ENCODE results near the gene FDX1. TPM values are rescaled to one million over a fixed set of nuclear protein-coding genes. Genes with fewer than 3 reads are reported as not detected.

The FDX1 gene
- total RNA-seq, 1 experiment from 2014 or later, result 29.9 TPM

DNA sequence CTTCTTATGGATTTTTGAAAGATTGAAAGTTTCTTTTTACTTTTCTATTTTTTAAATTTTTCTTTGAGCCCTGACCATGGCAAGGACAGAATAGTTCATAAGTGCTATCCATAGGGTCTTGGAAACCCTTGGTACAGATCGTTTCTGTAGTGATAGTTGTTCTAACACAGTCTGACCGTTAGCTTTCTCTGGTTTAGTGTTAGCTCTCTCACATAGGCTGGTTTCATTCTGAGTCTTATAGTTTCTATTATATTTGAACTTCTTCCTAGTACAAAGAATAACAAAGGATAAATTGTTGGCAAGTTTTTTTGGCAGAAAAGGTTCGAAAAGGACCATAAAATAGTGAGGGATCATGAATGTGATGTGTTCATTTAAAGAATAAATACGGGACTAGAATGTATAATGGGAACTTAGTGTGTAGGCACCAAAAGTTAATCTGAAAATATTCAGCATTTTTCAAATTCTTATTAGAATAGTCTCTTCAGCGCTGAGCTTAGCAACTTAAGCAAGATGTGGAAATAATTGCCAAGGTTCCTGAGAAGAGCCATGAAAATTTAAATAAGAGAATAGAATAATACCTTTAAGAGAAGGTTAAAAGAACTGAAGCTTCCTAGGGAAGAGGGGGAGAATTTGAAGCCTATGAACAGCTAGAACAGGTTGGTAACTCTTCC is 24.1 kb downstream of the FDX1 start:
- intact Hi-C loops (cut with micrococcal nuclease; ENCODE audit: unreplicated experiment), result no loop called here
- Mint-ChIP-seq H3K9me3 (ENCODE audit: unreplicated experiment) (no peaks in the 10 kb centered on the region), H3K27me3 (ENCODE audit: insufficient read depth, unreplicated experiment) (no peaks in the 10 kb centered on the region), H3K4me3 (ENCODE audit: unreplicated experiment) (no peak overlapping the region), H3K27ac (ENCODE audit: unreplicated experiment) (no peak overlapping the region), H3K36me3 (ENCODE audit: insufficient read depth, unreplicated experiment) (peaks cover 7% of the 10 kb centered on the region), H3K4me1 (ENCODE audit: low read depth, unreplicated experiment) (no peaks in the 10 kb centered on the region)
- Histone ChIP-seq H3K27me3 (replicated peaks; ENCODE audit: control insufficient read depth, insufficient read depth, low read length) (no peaks in the 10 kb centered on the region), H3K36me3 (ENCODE audit: control insufficient read depth, insufficient read depth, low read length) (no peaks in the 10 kb centered on the region), H3K9me3 (no peaks in the 10 kb centered on the region), H3K4me1 (no peaks in the 10 kb centered on the region), H3K4me3 (ENCODE audit: low read depth, low read length) (no peak overlapping the region)
- BruUV-seq (replicated peaks), result no TSS peak
- ChIA-PET POLR2A (no interaction called here), CTCF (no interaction called here)
- DNase-seq, result no peak
- TF ChIP-seq, protein P1, sequence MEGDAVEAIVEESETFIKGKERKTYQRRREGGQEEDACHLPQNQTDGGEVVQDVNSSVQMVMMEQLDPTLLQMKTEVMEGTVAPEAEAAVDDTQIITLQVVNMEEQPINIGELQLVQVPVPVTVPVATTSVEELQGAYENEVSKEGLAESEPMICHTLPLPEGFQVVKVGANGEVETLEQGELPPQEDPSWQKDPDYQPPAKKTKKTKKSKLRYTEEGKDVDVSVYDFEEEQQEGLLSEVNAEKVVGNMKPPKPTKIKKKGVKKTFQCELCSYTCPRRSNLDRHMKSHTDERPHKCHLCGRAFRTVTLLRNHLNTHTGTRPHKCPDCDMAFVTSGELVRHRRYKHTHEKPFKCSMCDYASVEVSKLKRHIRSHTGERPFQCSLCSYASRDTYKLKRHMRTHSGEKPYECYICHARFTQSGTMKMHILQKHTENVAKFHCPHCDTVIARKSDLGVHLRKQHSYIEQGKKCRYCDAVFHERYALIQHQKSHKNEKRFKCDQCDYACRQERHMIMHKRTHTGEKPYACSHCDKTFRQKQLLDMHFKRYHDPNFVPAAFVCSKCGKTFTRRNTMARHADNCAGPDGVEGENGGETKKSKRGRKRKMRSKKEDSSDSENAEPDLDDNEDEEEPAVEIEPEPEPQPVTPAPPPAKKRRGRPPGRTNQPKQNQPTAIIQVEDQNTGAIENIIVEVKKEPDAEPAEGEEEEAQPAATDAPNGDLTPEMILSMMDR (IDR thresholded peaks at IDR 0.05; ENCODE audit: insufficient read depth in 1 of 2, low read depth in 1 of 2, low read length in 1 of 2, severe bottlenecking in 1 of 2, unreplicated experiment in 1 of 2), result no peak

DNA sequence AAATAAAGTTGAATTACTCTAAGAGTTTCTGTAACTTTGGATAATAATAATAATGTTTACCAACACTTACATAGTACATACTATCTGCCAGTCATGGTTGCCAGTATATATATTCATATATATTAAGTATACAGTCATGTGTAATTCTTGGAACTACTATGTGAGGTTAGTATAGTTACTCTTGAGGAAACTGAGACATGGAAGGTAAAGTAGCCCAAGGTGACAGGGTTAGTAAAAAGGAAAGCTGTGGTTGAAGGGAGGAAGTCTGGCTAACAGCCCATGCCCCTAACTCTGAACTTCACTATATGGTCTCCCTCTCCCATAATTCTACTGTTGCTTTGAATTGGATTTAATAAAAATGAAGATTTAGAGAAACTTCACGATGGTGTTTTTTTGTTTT is 24.9 kb downstream of the FDX1 start:
- Mint-ChIP-seq H3K36me3 (ENCODE audit: insufficient read depth, unreplicated experiment) (peaks cover 7% of the 10 kb centered on the region), H3K27me3 (ENCODE audit: insufficient read depth, unreplicated experiment) (no peaks in the 10 kb centered on the region), H3K27ac (ENCODE audit: unreplicated experiment) (no peak overlapping the region), H3K4me3 (ENCODE audit: unreplicated experiment) (no peak overlapping the region), H3K4me1 (ENCODE audit: low read depth, unreplicated experiment) (no peaks in the 10 kb centered on the region), H3K9me3 (ENCODE audit: unreplicated experiment) (no peaks in the 10 kb centered on the region)
- BruUV-seq (replicated peaks), result no TSS peak
- ChIA-PET CTCF (no interaction called here), POLR2A (no interaction called here)
- Histone ChIP-seq H3K4me3 (ENCODE audit: low read depth, low read length) (no peak overlapping the region), H3K9me3 (no peaks in the 10 kb centered on the region), H3K27me3 (replicated peaks; ENCODE audit: control insufficient read depth, insufficient read depth, low read length) (no peaks in the 10 kb centered on the region), H3K4me1 (no peaks in the 10 kb centered on the region), H3K36me3 (ENCODE audit: control insufficient read depth, insufficient read depth, low read length) (no peaks in the 10 kb centered on the region)
- TF ChIP-seq, protein P1 (IDR thresholded peaks at IDR 0.05; ENCODE audit: insufficient read depth in 1 of 2, low read depth in 1 of 2, low read length in 1 of 2, severe bottlenecking in 1 of 2, unreplicated experiment in 1 of 2), result no peak
- no peak for DNase-seq
- intact Hi-C loops (cut with micrococcal nuclease; ENCODE audit: unreplicated experiment), result no loop called here

GRCh38 chr11:110455718-110456117 is 26.0 kb downstream of the FDX1 start:
- no peaks in the 10 kb centered on the region for H3K9me3 Mint-ChIP-seq (ENCODE audit: unreplicated experiment)
- POLR2A ChIA-PET, result no interaction called here
- Histone ChIP-seq H3K36me3 (ENCODE audit: control insufficient read depth, insufficient read depth, low read length) (no peaks in the 10 kb centered on the region), H3K4me1 (no peaks in the 10 kb centered on the region), H3K4me3 (ENCODE audit: low read depth, low read length) (no peak overlapping the region), H3K9me3 (no peaks in the 10 kb centered on the region), H3K27me3 (replicated peaks; ENCODE audit: control insufficient read depth, insufficient read depth, low read length) (no peaks in the 10 kb centered on the region)
- BruUV-seq (replicated peaks), result no TSS peak
- H3K27me3 Mint-ChIP-seq (ENCODE audit: insufficient read depth, unreplicated experiment), result no peaks in the 10 kb centered on the region
- H3K27ac Mint-ChIP-seq (ENCODE audit: unreplicated experiment), result no peak overlapping the region
- CTCF ChIA-PET, result interaction anchor here (0.6 kb wide), 1 partner anchor 255 kb away, joined by 3 read pairs; no protein-coding TSS in a partner anchor
- TF ChIP-seq, protein P1 (IDR thresholded peaks at IDR 0.05; ENCODE audit: insufficient read depth in 1 of 2, low read depth in 1 of 2, low read length in 1 of 2, severe bottlenecking in 1 of 2, unreplicated experiment in 1 of 2), result no peak
- no peak for DNase-seq
- no peak overlapping the region for H3K4me3 Mint-ChIP-seq (ENCODE audit: unreplicated experiment)
- peaks cover 7% of the 10 kb centered on the region for H3K36me3 Mint-ChIP-seq (ENCODE audit: insufficient read depth, unreplicated experiment)
- intact Hi-C loops (cut with micrococcal nuclease; ENCODE audit: unreplicated experiment), result no loop called here
- H3K4me1 Mint-ChIP-seq (ENCODE audit: low read depth, unreplicated experiment), result no peaks in the 10 kb centered on the region

Measured in Caco-2 (cell line).